K562 (cell line): ENCODE data around the gene PHKG1. TPM values are rescaled to one million over a fixed set of nuclear protein-coding genes. Genes with fewer than 3 reads are reported as not detected.

Experiments
- ATF2 ChIP-seq: sonication (generic); formaldehyde crosslinking; IDR thresholded peaks from 2 replicates; pipeline ENCODE4 v1.8.1; 2022; ENCODE audit warnings: missing genetic modification reagents
- FOXK1 ChIP-seq: sonication (generic); formaldehyde crosslinking; IDR thresholded peaks from 2 replicates; pipeline ENCODE4 v1.8.0; 2022; ENCODE audit warnings: missing genetic modification reagents, mild to moderate bottlenecking, borderline replicate concordance
- HIVEP1 ChIP-seq: fragments of 250-450 bp; sonication (Bioruptor Pico); IDR thresholded peaks from 2 replicates; pipeline ENCODE4 v1.4.0; 2020; ENCODE audit warnings: mild to moderate bottlenecking
- ILK ChIP-seq: fragments of 450-650 bp; IDR thresholded peaks from 2 replicates; pipeline ENCODE4 v1.6.1; 2016; ENCODE audit warnings: missing genetic modification characterization, low read depth, mild to moderate bottlenecking, missing compliant biosample characterization, moderate library complexity, borderline replicate concordance
- KDM2B ChIP-seq: fragments of 250-450 bp; sonication (Bioruptor Pico); IDR thresholded peaks from 2 replicates; pipeline ENCODE4 v1.8.0; 2021; ENCODE audit warnings: mild to moderate bottlenecking, moderate library complexity
- MTA1 ChIP-seq: fragments of 450-650 bp; IDR thresholded peaks from 2 replicates; pipeline ENCODE4 v1.6.1; 2017; ENCODE audit warnings: borderline replicate concordance
- NEUROD1 ChIP-seq: fragments of 150-350 bp; IDR thresholded peaks from 2 replicates; pipeline ENCODE4 v1.6.1; 2014; ENCODE audit warnings: borderline replicate concordance, low read length, low read depth; ENCODE audit not compliant: partially characterized antibody
- RERE ChIP-seq: sonication (generic); formaldehyde crosslinking; IDR thresholded peaks from 2 replicates; pipeline ENCODE4 v1.8.0; 2023; ENCODE audit warnings: missing genetic modification reagents, mild to moderate bottlenecking, borderline replicate concordance
- SUPT5H ChIP-seq: fragments of 450-650 bp; IDR thresholded peaks from 2 replicates; pipeline ENCODE4 v1.6.1; 2016
- ZNF232 ChIP-seq: sonication (generic); formaldehyde crosslinking; IDR thresholded peaks from 2 replicates; pipeline ENCODE4 v1.8.0; 2022; ENCODE audit warnings: mild to moderate bottlenecking, missing genetic modification reagents
- ZNF561 ChIP-seq: fragments of 450-650 bp; formaldehyde crosslinking; conservative IDR thresholded peaks from 2 replicates; pipeline ENCODE4 v1.4.0; 2020; ENCODE audit warnings: mild to moderate bottlenecking, moderate library complexity
- ZNF668 ChIP-seq: fragments of 250-450 bp; sonication (Bioruptor Pico); IDR thresholded peaks from 2 replicates; pipeline ENCODE4 v1.8.0; 2022; ENCODE audit warnings: mild to moderate bottlenecking, inconsistent platforms
- ZNF778 ChIP-seq: fragments of 450-650 bp; formaldehyde crosslinking; IDR thresholded peaks from 2 replicates; pipeline ENCODE4 v1.4.0; 2020; ENCODE audit warnings: mild to moderate bottlenecking, moderate library complexity
- ZNF780A ChIP-seq: fragments of 250-450 bp; sonication (Bioruptor Pico); IDR thresholded peaks from 2 replicates; pipeline ENCODE4 v1.5.0; 2021; ENCODE audit warnings: mild to moderate bottlenecking
- polyA plus RNA-seq, 8 experiments: library from polyadenylated mRNA; depleted of rRNA in 4 of 8; stranded (reverse) in 5 of 8; unstranded in 3 of 8; fragments of >200 nt; fragmentation: Nextera tagmentation in 2 of 8; fragmentation: Illumina TruSeq in 1 of 8; extraction: Ambion mirVana in 2 of 8; extraction: Trizol in 1 of 8; gene quantifications; 2 replicates each; pipeline versions ENCODE4 v1.2.1 to v1.2.3, GENCODE V29; 2011 to 2014; ENCODE audit warnings: inconsistent platforms in 1 of 8, missing spikeins in 1 of 8
- total RNA-seq, 7 experiments: library from RNA; depleted of rRNA in 6 of 7; stranded (reverse); fragments of >200 nt in 6 of 7; fragmentation: Illumina TruSeq in 2 of 7; extraction: Trizol in 2 of 7; gene quantifications; 2 replicates each; pipeline versions ENCODE4 v1.2.1 to v1.2.3, GENCODE V29; 2011 to 2021; ENCODE audit warnings: low replicate concordance in 1 of 7
- TF ChIP-seq, protein P1 (sequence below): fragments of 250-450 bp; sonication (Bioruptor Pico); IDR thresholded peaks from 2 replicates; pipeline ENCODE4 v1.5.0; 2021; ENCODE audit warnings: mild to moderate bottlenecking, moderate library complexity
- TF ChIP-seq, protein P2 (sequence below): sonication (generic); IDR thresholded peaks from 2 replicates; pipeline ENCODE4 v1.6.1; 2016

PHKG1 gene
- total and polyA plus RNA-seq, 9 of the 15 experiments (the other 6 are each of a cell fraction or from before 2014, with no cell fraction given) = 0.10 to 0.83 (median 0.46) TPM

DNA sequence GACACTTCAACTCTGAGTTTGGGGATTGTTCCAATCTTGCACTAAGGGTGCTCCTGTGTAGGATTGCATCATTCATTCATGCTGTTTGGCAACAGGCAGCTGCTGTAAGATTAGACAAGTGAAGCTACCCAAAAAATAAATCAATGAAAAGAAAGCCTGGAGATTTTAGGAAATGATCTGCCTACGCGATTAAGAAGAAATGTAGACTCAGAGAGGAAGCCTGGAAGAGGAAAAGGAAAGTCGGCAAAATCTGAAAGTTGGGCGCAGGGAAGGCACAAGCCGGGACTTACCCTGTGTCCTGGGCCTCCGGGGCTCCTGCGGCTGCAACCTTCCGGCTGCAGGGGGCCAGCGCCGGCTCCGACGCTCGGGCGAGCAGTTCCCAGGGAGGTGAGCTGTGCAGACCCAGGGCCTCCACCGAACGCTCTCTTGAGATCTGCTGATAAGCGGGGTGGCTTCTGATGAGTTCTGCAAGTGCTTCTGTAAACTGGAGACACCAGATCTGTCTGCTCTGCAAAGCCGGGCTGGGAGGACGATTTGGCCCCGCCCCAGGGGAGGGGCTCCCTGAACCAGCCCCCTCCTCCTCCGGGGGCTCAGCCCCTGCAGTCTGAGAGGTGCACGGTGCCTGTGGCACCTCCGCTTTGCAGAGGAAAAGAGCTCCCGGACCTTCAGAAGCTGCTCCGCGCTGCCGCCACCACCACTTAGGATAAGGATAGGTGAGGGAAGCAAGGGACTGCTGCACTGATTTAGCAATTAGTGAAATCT, 58.9 kb downstream of the PHKG1 start (continued):
- no peak for TF ChIP-seq ATF2 (CRISPR knock-in tag)
- TF ChIP-seq ZNF561 (CRISPR knock-in tag) = no peak
- no peak for TF ChIP-seq NEUROD1
- no peak for TF ChIP-seq SUPT5H
- TF ChIP-seq HIVEP1 (CRISPR knock-in tag) = no peak
- no peak for TF ChIP-seq FOXK1 (CRISPR knock-in tag)
- no peak for TF ChIP-seq ZNF780A (CRISPR knock-in tag)
- TF ChIP-seq MTA1 = no peak
- no peak for TF ChIP-seq ZNF778 (CRISPR knock-in tag)
- no peak for TF ChIP-seq ZNF232
- TF ChIP-seq ILK (tag) = no peak
- TF ChIP-seq RERE = no peak
- TF ChIP-seq ZNF668 (CRISPR knock-in tag) = no peak
- no peak for TF ChIP-seq KDM2B (CRISPR knock-in tag)
- TF ChIP-seq, protein P1, sequence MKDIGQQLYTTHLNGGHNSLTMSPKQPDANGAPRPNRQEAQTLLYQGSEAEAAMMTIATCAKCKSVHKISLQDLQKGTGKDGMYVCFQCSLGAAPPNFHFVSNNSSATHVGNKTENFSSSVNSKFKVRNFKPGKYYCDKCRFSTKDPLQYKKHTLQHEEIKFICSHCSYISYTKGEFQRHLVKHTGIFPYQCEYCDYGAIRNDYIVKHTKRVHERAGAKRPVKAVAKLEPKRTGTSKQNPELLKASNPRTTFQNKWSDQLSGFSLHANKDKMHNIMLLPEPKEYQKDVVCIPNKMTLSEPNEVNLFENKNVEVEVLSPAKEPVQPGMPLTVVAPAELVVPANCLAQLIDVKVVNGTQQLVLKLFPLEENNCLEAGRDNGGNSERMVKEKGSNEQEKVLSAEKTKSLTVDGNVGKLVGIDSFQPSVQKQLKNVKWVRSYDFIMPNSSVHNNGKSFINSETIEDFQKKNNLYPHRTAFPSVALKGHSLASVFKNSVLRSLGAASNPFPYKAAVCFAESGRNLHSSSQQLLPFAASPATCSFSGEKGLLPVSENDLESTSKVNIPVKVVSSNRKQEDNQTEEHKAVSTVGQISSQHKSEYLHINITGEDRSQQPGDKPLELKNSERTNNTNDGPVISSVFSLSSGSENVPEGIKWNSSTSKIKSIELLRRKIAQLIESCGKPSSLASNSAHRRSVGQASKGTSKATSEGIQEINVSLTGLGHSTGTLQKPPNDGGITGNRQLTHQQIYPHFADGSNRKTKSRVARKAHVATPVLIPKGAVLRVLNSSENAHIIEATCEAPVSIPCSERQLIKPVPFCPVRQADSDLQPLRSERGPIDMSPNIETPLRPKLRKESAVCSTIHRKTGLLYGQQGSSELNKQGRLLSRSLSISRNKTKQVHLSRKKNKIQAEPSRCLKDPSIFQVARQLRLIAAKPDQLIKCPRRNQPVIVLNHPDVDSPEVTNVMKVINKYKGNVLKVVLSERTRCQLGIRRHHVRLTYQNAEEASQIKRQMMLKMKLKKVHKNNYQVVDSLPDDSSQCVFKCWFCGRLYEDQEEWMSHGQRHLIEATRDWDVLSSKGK (CRISPR knock-in tag) = no peak
- TF ChIP-seq, protein P2, sequence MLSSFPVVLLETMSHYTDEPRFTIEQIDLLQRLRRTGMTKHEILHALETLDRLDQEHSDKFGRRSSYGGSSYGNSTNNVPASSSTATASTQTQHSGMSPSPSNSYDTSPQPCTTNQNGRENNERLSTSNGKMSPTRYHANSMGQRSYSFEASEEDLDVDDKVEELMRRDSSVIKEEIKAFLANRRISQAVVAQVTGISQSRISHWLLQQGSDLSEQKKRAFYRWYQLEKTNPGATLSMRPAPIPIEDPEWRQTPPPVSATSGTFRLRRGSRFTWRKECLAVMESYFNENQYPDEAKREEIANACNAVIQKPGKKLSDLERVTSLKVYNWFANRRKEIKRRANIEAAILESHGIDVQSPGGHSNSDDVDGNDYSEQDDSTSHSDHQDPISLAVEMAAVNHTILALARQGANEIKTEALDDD = no peak
